ENCODE data around the gene TMEM145.

Gene TMEM145

DNA sequence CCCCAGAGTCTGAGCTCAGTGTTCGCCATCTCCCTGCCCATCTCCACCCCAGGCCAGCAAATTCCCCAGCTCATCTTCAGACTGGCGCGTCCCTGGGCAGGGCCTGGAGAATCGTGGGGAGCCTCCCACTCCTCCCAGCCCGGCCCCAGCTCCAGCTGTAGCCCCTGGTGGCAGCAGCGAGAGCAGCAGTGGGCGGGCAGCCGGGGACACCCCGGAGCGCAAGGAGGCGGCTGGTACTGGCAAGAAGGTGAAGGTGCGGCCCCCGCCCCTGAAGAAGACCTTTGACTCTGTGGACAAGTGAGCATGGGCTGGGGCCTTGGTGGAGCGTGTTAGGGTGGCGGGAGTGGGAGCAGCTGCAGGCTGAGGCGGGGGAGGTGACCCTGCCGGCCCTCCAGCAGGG lies 19.6 kb upstream of the TMEM145 start:
- no peaks in the 10 kb centered on the region for H3K27me3 ChIP-seq (ENCODE audit: control insufficient read depth, insufficient read depth, low read length)
- H3K27ac ChIP-seq (ENCODE audit: low read depth, low read length), result no peak overlapping the region
- no peak overlapping the region for H3K4me3 ChIP-seq (ENCODE audit: low read length)
- peaks cover 40% of the 10 kb centered on the region for H3K36me3 ChIP-seq (ENCODE audit: control insufficient read depth, insufficient read depth, low read length)
- no peak overlapping the region for H3K9ac ChIP-seq (ENCODE audit: low read length)
- H3K4me1 ChIP-seq (ENCODE audit: control insufficient read depth, insufficient read depth, low read length), result peaks cover 2% of the 10 kb centered on the region

DNA sequence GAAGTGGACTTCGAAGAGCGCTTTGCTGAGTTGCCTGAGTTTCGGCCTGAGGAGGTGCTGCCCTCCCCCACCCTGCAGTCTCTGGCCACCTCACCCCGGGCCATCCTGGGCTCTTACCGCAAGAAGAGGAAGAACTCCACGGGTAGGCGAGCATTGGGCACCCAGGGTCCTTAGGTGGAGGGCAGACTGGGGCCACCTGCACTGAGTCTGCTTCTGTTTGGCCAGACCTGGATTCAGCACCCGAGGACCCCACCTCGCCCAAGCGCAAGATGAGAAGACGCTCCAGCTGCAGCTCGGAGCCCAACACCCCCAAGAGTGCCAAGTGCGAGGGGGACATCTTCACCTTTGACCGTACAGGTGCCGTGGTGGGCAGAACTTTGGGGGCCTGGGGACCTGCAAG lies 19.2 kb upstream of the TMEM145 start:
- no peaks in the 10 kb centered on the region for H3K27me3 ChIP-seq (ENCODE audit: control insufficient read depth, insufficient read depth, low read length)
- no peak overlapping the region for H3K27ac ChIP-seq (ENCODE audit: low read depth, low read length)
- H3K36me3 ChIP-seq (ENCODE audit: control insufficient read depth, insufficient read depth, low read length), result peaks cover 36% of the 10 kb centered on the region
- peaks cover 2% of the 10 kb centered on the region for H3K4me1 ChIP-seq (ENCODE audit: control insufficient read depth, insufficient read depth, low read length)
- no peak overlapping the region for H3K9ac ChIP-seq (ENCODE audit: low read length)
- no peak overlapping the region for H3K4me3 ChIP-seq (ENCODE audit: low read length)

DNA sequence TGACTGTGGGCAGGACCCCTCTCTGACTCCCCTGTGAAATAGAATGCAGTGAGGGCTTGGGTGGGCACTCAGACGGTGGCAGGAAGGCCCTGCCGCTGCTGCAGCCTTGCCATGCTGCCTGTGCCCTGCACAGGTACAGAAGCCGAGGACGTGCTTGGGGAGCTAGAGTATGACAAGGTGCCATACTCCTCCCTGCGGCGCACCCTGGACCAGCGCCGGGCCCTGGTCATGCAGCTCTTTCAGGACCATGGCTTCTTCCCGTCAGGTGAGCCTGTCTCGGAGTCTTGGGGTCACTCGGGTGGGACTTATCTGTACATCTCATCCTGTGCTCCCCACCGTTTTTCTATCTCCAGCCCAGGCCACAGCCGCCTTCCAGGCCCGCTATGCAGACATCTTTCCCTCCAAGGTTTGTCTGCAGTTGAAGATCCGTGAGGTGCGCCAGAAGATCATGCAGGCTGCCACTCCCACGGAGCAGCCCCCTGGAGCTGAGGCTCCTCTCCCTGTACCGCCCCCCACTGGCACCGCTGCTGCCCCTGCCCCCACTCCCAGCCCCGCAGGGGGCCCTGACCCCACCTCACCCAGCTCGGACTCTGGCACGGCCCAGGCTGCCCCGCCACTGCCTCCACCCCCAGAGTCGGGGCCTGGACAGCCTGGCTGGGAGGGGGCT lies 18.5 kb upstream of the TMEM145 start:
- peaks cover 30% of the 10 kb centered on the region for H3K36me3 ChIP-seq (ENCODE audit: control insufficient read depth, insufficient read depth, low read length)
- no peak overlapping the region for H3K9ac ChIP-seq (ENCODE audit: low read length)
- no peak overlapping the region for H3K27ac ChIP-seq (ENCODE audit: low read depth, low read length)
- no peak overlapping the region for H3K4me3 ChIP-seq (ENCODE audit: low read length)
- H3K27me3 ChIP-seq (ENCODE audit: control insufficient read depth, insufficient read depth, low read length), result no peaks in the 10 kb centered on the region
- peaks cover 2% of the 10 kb centered on the region for H3K4me1 ChIP-seq (ENCODE audit: control insufficient read depth, insufficient read depth, low read length)

DNA sequence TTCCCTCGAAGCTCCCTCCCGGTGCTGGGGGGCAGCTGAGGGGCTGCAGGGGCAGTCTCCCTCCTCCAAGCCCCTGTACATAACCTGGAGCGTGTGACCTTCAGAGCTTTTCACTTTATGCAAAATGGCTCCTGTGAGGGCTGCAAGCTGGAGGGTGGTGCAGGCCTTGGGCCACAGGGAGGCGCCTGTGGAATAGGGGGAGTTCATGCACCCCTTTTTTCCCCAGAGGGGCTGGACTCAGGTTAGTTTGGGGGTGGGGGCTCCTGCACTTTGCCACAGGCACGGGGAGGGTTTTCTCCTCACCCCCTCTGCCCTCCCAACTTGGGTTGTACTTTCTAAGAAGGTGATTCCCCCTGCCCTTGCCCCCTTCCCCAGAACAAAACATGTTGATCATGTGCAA lies 17.8 kb upstream of the TMEM145 start:
- no peak overlapping the region for H3K4me3 ChIP-seq (ENCODE audit: low read length)
- no peak overlapping the region for H3K27ac ChIP-seq (ENCODE audit: low read depth, low read length)
- peaks cover 23% of the 10 kb centered on the region for H3K36me3 ChIP-seq (ENCODE audit: control insufficient read depth, insufficient read depth, low read length)
- H3K27me3 ChIP-seq (ENCODE audit: control insufficient read depth, insufficient read depth, low read length), result no peaks in the 10 kb centered on the region
- peaks cover 2% of the 10 kb centered on the region for H3K4me1 ChIP-seq (ENCODE audit: control insufficient read depth, insufficient read depth, low read length)
- no peak overlapping the region for H3K9ac ChIP-seq (ENCODE audit: low read length)

DNA sequence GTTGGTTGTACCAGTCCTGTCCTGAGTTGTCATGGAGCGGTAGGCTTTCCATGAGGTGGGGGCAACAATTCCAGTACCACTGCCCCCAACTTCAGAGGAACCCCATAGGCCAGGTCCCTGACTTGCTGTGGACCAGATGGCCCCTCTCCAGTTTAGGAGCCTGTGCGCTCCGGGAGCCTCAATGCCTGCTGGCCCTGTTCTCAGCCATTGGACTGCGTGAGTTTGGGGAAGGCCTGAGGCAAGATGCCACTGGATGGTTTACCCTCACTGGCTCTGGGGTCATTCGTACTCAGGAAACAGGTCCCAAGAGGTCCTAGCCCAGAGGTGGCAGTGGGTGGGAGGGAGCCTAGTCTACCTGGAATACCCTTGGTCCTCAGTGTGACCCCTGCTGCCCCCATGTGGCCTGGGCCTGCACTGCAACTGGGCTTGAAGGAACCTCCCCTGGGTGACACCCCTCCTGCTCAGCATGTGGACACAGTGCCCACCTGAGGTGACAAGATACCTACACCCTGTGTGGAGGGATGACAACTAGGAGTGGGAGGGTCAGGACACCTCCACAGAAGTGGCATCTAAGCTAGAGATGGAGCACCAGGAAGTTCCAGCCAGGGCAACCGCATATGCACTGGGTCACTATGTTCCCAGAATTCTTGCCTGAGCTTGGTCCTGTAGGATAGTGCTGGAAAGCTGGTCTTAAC lies 17.1 kb upstream of the TMEM145 start:
- H3K4me3 ChIP-seq (ENCODE audit: low read length), result no peak overlapping the region
- no peak overlapping the region for H3K9ac ChIP-seq (ENCODE audit: low read length)
- H3K27me3 ChIP-seq (ENCODE audit: control insufficient read depth, insufficient read depth, low read length), result no peaks in the 10 kb centered on the region
- peaks cover 19% of the 10 kb centered on the region for H3K36me3 ChIP-seq (ENCODE audit: control insufficient read depth, insufficient read depth, low read length)
- peaks cover 2% of the 10 kb centered on the region for H3K4me1 ChIP-seq (ENCODE audit: control insufficient read depth, insufficient read depth, low read length)
- H3K27ac ChIP-seq (ENCODE audit: low read depth, low read length), result no peak overlapping the region

DNA sequence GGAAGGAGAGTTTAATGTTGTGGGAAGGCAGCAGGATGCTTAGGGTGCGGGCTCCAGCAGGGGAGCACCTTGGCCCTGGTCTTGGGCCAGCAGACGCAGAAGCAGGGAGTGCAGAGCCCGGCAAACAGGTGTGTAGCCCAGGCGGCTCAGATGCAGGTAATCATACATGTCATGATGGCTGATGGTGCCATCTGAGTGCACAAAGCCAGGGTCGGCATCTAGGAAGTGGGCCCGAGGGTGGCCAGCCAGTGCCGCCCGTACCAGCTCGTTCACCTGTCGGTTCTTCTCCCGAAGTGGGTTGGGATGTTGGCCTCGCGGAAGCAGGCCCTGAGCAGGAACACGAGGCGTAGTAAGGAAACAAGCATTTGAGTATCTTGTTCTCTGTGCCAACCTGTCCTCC lies 16.1 kb upstream of the TMEM145 start:
- Histone ChIP-seq H3K27me3 (ENCODE audit: control insufficient read depth, insufficient read depth, low read length) (no peaks in the 10 kb centered on the region), H3K27ac (ENCODE audit: low read depth, low read length) (no peak overlapping the region), H3K36me3 (ENCODE audit: control insufficient read depth, insufficient read depth, low read length) (peaks cover 11% of the 10 kb centered on the region), H3K9ac (ENCODE audit: low read length) (no peak overlapping the region), H3K4me3 (ENCODE audit: low read length) (no peak overlapping the region), H3K4me1 (ENCODE audit: control insufficient read depth, insufficient read depth, low read length) (peaks cover 2% of the 10 kb centered on the region)

DNA sequence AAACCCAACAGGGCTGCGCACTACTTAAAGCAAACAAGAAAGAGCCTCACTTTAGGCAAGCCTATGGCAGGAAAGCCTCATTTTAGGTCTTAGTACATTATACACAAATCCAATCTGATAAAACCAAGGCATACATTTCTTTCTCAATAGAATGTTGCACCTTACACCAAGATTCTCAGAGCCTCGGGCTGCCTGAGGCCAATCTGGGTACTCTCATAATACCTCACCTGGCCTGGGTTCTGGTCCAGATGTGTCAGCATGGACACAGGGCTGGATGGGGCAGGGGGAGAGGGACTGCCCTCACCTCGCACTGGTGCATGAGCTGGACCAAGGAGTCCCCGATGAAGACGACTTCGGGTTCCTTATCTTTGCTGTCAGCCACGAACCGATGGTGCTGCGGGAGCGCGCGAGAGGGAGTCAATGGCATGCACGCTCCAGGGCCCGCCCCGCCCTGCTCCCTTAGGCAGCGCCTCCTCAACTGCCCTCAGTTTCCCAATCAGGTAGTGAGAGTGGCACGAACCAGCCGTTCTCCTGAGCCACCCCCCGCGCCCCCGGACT lies 11.4 kb upstream of the TMEM145 start, which contains the start of gene PRR19:
Gene PRR19, plus strand, starts transcription at position 487 of the 558 bp plus-strand sequence. CDS start 7,453 bp downstream, outside the sequence.
- no peaks in the 10 kb centered on the region for H3K36me3 ChIP-seq (ENCODE audit: control insufficient read depth, insufficient read depth, low read length)
- H3K4me1 ChIP-seq (ENCODE audit: control insufficient read depth, insufficient read depth, low read length), result no peaks in the 10 kb centered on the region
- peak within 1 kb of the TSS; percentile 48 for H3K27ac ChIP-seq (ENCODE audit: low read depth, low read length)
- no peaks in the 10 kb centered on the region for H3K27me3 ChIP-seq (ENCODE audit: control insufficient read depth, insufficient read depth, low read length)
- H3K9ac ChIP-seq (ENCODE audit: low read length), result peak within 1 kb of the TSS; percentile 27
- H3K4me3 ChIP-seq (ENCODE audit: low read length), result peak within 1 kb of the TSS; percentile 82

DNA sequence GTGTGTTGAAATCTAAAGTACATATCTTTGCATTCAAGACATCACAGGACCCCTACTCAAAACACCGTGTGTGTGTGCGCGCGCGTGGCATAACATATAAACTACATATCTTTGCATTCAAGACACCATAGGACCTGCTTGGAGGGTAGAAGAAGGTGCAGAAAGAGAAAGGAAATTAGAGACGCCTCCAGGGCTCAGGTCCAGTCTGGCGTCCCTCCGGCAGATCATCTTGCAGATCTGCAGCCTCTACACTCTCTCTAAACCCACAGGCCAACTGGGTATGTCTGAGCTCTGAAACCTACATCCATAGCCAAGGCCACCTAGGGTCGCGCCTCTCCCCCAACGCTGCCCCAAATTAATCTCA lies 10.0 kb upstream of the TMEM145 start:
- Histone ChIP-seq H3K27me3 (ENCODE audit: control insufficient read depth, insufficient read depth, low read length) (no peaks in the 10 kb centered on the region), H3K36me3 (ENCODE audit: control insufficient read depth, insufficient read depth, low read length) (no peaks in the 10 kb centered on the region), H3K9ac (ENCODE audit: low read length) (peak overlapping the region; percentile 27), H3K4me1 (ENCODE audit: control insufficient read depth, insufficient read depth, low read length) (no peaks in the 10 kb centered on the region), H3K4me3 (ENCODE audit: low read length) (peak overlapping the region; percentile 82), H3K27ac (ENCODE audit: low read depth, low read length) (no peak overlapping the region)

DNA sequence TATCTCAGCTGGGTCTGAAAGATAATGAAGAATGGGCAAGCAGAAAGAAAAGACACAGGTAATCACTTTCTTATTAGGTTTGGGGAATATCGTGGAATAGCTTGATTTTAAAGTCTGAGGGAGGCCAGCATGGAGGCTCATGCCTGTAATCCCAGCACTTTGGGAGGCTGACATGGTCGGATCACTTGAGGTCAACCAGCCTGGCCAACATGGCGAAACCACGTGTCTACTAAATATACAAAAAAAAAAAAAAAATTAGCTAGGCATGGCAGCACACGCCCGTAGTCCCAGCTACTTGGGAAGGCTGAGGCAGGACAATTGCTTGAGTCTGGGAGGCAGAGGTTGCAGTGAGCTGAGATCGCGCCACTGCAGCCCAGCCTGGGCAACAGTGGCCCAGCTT lies 9.2 kb upstream of the TMEM145 start:
- Histone ChIP-seq H3K27ac (ENCODE audit: low read depth, low read length) (no peak overlapping the region), H3K4me3 (ENCODE audit: low read length) (no peak overlapping the region), H3K9ac (ENCODE audit: low read length) (no peak overlapping the region), H3K4me1 (ENCODE audit: control insufficient read depth, insufficient read depth, low read length) (no peaks in the 10 kb centered on the region), H3K27me3 (ENCODE audit: control insufficient read depth, insufficient read depth, low read length) (no peaks in the 10 kb centered on the region), H3K36me3 (ENCODE audit: control insufficient read depth, insufficient read depth, low read length) (no peaks in the 10 kb centered on the region)

DNA sequence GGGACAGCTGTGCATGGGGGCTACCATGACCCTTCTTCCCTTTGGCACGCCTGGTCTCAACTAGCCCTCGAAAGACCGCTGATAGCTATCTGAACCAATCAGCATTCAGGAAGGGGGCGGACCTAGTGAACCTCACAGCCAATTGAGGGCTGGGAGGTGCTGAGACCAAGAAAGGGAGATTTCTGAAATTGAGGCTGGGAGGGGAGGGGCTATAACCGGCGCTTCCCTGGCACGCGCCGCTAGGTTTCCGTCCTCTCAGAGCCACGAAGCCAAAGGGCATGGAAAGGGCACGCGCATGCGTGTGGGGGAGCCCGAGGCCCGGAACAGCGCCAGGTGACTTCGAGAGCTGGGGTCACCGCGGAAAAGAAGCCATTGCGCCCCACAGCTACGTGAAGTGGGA lies 6.5 kb upstream of the TMEM145 start:
- Histone ChIP-seq H3K9ac (ENCODE audit: low read length) (no peak overlapping the region), H3K27me3 (ENCODE audit: control insufficient read depth, insufficient read depth, low read length) (peaks cover 3% of the 10 kb centered on the region), H3K4me3 (ENCODE audit: low read length) (no peak overlapping the region), H3K36me3 (ENCODE audit: control insufficient read depth, insufficient read depth, low read length) (no peaks in the 10 kb centered on the region), H3K4me1 (ENCODE audit: control insufficient read depth, insufficient read depth, low read length) (no peaks in the 10 kb centered on the region), H3K27ac (ENCODE audit: low read depth, low read length) (no peak overlapping the region)

DNA sequence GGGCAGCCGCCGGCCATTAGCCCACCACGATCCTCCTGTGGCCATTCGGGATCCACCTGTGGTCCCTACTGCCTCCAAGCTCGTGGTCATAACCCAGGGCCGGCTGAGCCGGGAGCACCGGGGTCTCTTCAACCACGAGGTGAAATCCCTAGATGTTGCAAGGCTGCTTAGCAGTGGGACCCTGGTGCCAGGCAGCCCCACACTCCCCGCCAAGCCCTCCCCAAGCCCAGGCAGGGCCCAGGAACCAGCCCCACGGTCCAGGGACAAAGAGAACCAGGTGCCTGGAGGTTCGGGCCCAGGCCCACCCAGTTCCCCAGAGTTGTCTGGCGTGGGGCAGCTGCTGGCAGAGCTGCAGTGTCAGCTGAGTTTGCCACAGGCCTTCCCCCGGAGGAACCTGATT lies 3.4 kb upstream of the TMEM145 start:
- Histone ChIP-seq H3K27ac (ENCODE audit: low read depth, low read length) (no peak overlapping the region), H3K27me3 (ENCODE audit: control insufficient read depth, insufficient read depth, low read length) (peaks cover 13% of the 10 kb centered on the region)

DNA sequence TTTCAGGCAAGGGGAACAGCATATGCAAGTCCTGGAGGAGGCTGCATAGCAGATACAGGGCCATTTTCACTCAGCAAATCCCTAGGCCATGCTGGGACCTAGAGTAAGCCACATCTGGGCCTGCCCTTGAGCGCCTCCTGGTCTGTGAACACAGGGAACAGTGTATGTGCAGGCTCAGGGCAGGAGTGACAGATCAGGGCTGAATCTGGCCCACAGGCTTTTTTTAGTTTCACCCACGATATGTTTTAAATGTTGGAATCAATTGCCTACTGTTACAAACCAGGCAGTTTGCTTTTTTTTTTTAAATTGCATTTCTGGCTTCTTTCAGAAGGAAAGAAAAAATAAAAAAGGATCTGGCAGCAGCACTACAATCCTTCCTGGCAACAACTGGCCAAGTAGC lies 1.5 kb upstream of the TMEM145 start:
- Histone ChIP-seq H3K27me3 (ENCODE audit: control insufficient read depth, insufficient read depth, low read length) (peaks cover 13% of the 10 kb centered on the region), H3K27ac (ENCODE audit: low read depth, low read length) (no peak overlapping the region)

More for the DNA sequence above, 3.4 kb upstream of the TMEM145 start:
- Histone ChIP-seq H3K4me1 (ENCODE audit: control insufficient read depth, insufficient read depth, low read length) (no peaks in the 10 kb centered on the region), H3K36me3 (ENCODE audit: control insufficient read depth, insufficient read depth, low read length) (no peaks in the 10 kb centered on the region), H3K9ac (ENCODE audit: low read length) (no peak overlapping the region), H3K4me3 (ENCODE audit: low read length) (no peak overlapping the region)

DNA sequence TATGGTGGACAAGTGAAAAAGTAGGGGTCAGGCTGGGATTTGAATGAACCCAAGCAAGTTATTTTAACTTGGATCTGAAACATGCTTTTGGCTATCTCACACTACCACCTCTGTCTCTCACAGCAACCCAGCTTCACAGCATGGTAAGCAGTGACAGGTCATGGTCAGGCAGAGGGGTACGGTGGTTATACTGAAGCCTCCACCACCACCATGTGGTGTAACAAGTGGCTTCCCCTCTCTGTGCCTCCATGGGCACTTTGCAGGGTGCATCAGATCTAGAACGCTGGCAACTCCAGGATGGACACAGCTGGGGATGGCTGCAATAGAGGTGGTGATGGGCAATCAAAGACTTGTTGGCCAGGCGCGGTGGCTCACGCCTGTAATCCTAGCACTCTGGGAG lies 739 bp upstream of the TMEM145 start:
- Histone ChIP-seq H3K27ac (ENCODE audit: low read depth, low read length) (no peak overlapping the region), H3K36me3 (ENCODE audit: control insufficient read depth, insufficient read depth, low read length) (no peaks in the 10 kb centered on the region), H3K4me3 (ENCODE audit: low read length) (no peak overlapping the region), H3K9ac (ENCODE audit: low read length) (no peak overlapping the region), H3K27me3 (ENCODE audit: control insufficient read depth, insufficient read depth, low read length) (peaks cover 13% of the 10 kb centered on the region), H3K4me1 (ENCODE audit: control insufficient read depth, insufficient read depth, low read length) (no peaks in the 10 kb centered on the region)

More for the DNA sequence above, 1.5 kb upstream of the TMEM145 start:
- H3K4me1 ChIP-seq (ENCODE audit: control insufficient read depth, insufficient read depth, low read length), result no peaks in the 10 kb centered on the region
- no peak overlapping the region for H3K4me3 ChIP-seq (ENCODE audit: low read length)
- no peaks in the 10 kb centered on the region for H3K36me3 ChIP-seq (ENCODE audit: control insufficient read depth, insufficient read depth, low read length)
- H3K9ac ChIP-seq (ENCODE audit: low read length), result no peak overlapping the region
